GM19193 (cell line): ENCODE results near the gene HCFC1.
A peak's percentile ranks its signal among the peaks of the same experiment; 100 is the strongest.

Experiments
- POLR2A ChIP-seq: IDR thresholded peaks from 4 replicates; pipeline ENCODE4 v1.6.1; 2011; ENCODE audit not compliant: insufficient read depth, insufficient read length; ENCODE audit errors: extremely low read depth

HCFC1 gene

GRCh38 chrX:153905481-153906095 lies 66.0 kb downstream of the HCFC1 start:
- TF ChIP-seq POLR2A = no peak

GRCh38 chrX:153903991-153904957 lies 67.3 kb downstream of the HCFC1 start, which contains the start of gene AVPR2:
Gene AVPR2 (plus strand): TSS chrX:153904673. CDS start chrX:153905146, 473 bp downstream.
- no peak for TF ChIP-seq POLR2A

- peak; percentile 31 for TF ChIP-seq POLR2A
Measured at GRCh38 chrX:153903238-153903980, 68.2 kb downstream of the HCFC1 start.

- no peak for TF ChIP-seq POLR2A
Measured at GRCh38 chrX:153902385-153902784, 69.2 kb downstream of the HCFC1 start.

GRCh38 chrX:153901753-153902140 lies 69.9 kb downstream of the HCFC1 start:
- no peak for TF ChIP-seq POLR2A

- no peak for TF ChIP-seq POLR2A
Measured at GRCh38 chrX:153900831-153901752, 70.5 kb downstream of the HCFC1 start.

GRCh38 chrX:153897899-153898298 lies 73.7 kb downstream of the HCFC1 start:
- no peak for TF ChIP-seq POLR2A
